GM18907 (cell line): ENCODE data around the gene NR2F1-AS1.
"Not testable (repeated sequence)": the region's sequence is repeated elsewhere in the genome, so short reads cannot be mapped to it uniquely, and the experiment has no call there.

Source experiments
- ATAC-seq: cut with Tn5 transposase; IDR thresholded peaks from one replicate; pipeline ENCODE4 v1.9.1; 2021; ENCODE audit warnings: mild to moderate bottlenecking, moderate library complexity; ENCODE audit not compliant: unreplicated experiment

Gene NR2F1-AS1

GRCh38 chr5:93532370-93532769 is 48.6 kb downstream of the NR2F1-AS1 start:
- no peak for ATAC-seq

GRCh38 chr5:93521815-93522214 is 59.2 kb downstream of the NR2F1-AS1 start:
- not testable (repeated sequence) for ATAC-seq

GRCh38 chr5:93519740-93520139 is 61.3 kb downstream of the NR2F1-AS1 start:
- ATAC-seq = no peak

DNA sequence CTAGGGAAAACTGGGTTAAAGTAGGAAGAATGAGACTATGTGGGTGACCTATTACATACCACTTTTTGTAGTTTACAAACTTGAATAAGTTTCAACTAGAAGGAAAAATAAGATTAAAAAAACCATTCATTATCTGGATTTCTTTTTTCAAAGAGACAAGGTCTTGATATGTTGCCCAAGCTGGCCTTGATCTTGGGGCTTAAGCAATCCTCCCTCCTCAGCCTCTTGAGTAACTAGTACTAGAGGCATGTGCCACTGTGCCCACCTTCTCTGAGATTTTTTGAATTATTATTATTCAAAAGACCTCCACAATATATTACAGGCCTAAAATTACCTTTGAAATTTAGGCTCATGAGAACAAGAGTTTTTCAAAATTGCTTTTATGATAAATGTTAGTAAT is 63.2 kb downstream of the NR2F1-AS1 start:
- no peak for ATAC-seq

DNA sequence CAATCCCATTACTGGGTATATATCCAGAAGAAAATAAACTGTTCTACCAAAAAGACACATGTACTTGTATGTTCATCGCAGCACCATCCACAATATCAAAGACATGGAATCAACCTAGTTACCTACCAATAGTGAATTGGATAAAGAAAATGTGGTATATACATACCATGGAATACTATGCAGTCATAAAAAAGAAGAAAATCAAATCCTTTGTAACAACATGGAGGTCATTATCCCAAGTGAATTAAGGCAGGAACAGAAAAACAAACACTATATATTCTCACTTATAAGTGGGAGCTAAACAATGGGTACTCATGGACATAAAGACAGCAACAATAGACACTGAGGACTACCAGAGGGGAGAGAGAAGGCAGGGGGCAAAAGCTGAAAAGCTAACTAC is 67.7 kb downstream of the NR2F1-AS1 start:
- no peak for ATAC-seq

- ATAC-seq = no peak
These were observed 68.2 kb downstream of the NR2F1-AS1 start for GRCh38 chr5:93512799-93513198.

- no peak for ATAC-seq
These were observed 69.6 kb downstream of the NR2F1-AS1 start for GRCh38 chr5:93511445-93511844.

- no peak for ATAC-seq
These were observed 70.2 kb downstream of the NR2F1-AS1 start for GRCh38 chr5:93510626-93511380.

GRCh38 chr5:93505553-93505952 is 75.5 kb downstream of the NR2F1-AS1 start:
- ATAC-seq = not testable (repeated sequence)

- no peak for ATAC-seq
These were observed 77.4 kb downstream of the NR2F1-AS1 start for GRCh38 chr5:93503598-93504067.

DNA sequence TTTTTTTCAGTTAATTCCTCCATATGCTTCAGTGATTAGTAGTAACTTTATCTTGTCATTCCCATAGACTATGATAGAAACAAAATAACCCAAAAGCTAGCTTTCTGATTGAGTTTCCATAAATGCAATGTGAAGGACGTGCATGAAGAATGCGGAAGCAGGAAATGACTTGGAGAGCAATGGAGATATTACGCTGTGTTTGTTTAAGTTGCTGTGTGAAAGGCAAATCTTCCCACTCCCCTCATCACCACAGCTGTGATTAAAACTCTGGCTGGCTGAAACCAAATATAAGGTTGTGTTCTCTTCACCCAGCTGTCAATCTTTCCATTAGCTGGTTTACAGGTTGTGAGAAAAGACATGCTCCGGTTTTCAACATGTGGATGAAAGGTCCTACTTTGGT is 83.9 kb downstream of the NR2F1-AS1 start:
- no peak for ATAC-seq

- ATAC-seq = no peak
These were observed 101.0 kb downstream of the NR2F1-AS1 start for GRCh38 chr5:93479982-93480509.

DNA sequence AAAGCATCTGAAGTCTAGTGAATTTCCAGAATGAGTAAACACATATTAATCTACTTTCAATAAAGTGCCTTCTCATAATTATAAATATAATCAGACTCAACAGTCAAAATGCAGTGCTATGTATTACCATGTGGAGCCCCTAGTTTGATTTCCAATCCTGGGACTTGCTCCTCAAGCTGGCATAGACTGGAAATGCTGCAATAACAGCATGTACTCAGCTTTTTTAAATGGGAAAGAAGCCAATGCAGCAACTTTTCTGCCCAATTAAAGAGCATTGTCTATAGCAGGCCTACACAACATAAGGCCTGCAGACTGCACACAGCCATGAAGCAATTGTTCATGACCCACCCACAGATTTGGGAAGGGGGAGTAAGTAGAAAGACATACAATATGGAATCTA is 103.2 kb downstream of the NR2F1-AS1 start:
- ATAC-seq = no peak

GRCh38 chr5:93476251-93476742 is 104.7 kb downstream of the NR2F1-AS1 start:
- no peak for ATAC-seq

- ATAC-seq = no peak
These were observed 118.1 kb downstream of the NR2F1-AS1 start for GRCh38 chr5:93462916-93463315.

DNA sequence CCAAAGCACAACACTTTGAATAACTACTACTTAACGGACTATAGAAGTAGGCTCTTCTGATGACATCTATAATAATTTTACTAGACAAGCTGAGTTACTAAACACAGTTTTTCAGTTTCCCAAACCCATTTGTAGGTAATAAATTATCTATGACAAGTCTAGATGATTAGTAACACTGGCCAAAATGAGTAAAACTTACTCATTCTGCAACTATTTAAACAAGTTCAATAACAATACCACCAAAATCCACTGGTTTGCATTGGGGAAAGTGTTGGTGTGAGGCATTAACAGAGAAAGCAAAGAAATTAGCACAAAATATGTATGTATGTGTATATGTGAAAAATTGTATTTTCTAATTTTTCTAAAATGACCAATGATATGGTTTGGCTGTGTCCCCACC is 119.3 kb downstream of the NR2F1-AS1 start:
- no peak for ATAC-seq

- no peak for ATAC-seq
These were observed 120.7 kb downstream of the NR2F1-AS1 start for GRCh38 chr5:93460286-93460685.

- not testable (repeated sequence) for ATAC-seq
These were observed 124.2 kb downstream of the NR2F1-AS1 start for GRCh38 chr5:93456796-93457195.

GRCh38 chr5:93454896-93455295 is 126.1 kb downstream of the NR2F1-AS1 start:
- ATAC-seq = no peak

DNA sequence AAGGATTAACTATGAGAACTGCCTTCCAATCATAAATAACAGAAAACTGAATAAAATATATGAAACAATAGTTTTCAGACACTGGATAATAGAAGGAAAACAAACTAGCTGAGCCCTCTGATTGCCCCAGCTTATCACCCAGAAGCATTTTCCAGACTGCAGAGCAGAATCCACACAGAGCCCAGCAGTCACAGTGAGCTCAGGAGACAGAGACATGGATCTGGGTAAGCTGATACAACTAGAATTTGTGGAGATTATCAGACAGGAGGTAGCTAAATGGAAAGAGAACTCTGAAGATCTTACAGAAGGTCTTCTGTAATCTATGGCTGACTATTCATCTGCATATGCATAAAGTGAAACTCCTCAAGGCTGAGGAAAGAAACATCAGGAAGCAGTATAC is 128.8 kb downstream of the NR2F1-AS1 start:
- ATAC-seq = no peak

GRCh38 chr5:93438124-93438523 is 142.9 kb downstream of the NR2F1-AS1 start:
- ATAC-seq = no peak

DNA sequence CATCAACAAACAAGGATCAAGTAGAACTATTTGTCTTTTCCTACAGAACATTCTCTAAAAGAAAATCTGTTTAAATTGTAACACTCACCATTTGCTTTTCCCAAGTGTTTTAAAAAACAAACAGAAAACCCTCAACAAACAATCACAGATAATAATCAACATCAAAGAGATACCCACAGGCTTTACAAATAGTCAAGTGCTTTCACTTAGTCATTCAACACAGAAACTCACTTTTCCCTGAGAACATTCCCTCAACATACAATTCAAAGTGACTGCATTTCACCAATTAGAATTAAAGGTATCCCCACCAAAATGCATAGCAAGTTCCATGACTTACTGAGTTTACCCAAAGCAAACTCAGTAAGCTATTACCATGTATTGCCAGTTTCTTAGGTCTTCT is 144.9 kb downstream of the NR2F1-AS1 start:
- ATAC-seq = no peak
